Gastrocnemius medialis (tissue), 4 donors: ENCODE data around the gene SPATS2L. TPM values are rescaled to one million over a fixed set of nuclear protein-coding genes. Genes with fewer than 3 reads are reported as not detected.

Experiments
- ATAC-seq, 2 donors: fragments of 150-250 bp; one replicate each; pipeline ENCODE4 v1.9.1; 2016
- DNase-seq, 2 donors: peaks; one replicate each; pipeline ENCODE4 v3.0.0-alpha.2; 2019
- H3K27ac ChIP-seq, 4 donors: fragments of 200-600 bp; sonication (generic); 1 replicate in 1 of 4; 2 replicates in 3 of 4; pipeline ENCODE4 v1.5.1; 2016 to 2018; ENCODE audit warnings: mild to moderate bottlenecking in 2 of 4, moderate library complexity in 1 of 4
- H3K27me3 ChIP-seq, 3 donors: fragments of 200-600 bp; sonication (generic) in 2 of 3; 1 replicate in 1 of 3; 2 replicates in 2 of 3; pipeline versions ENCODE4 v1.5.1 to v1.6.0; 2016 to 2019; ENCODE audit warnings: mild to moderate bottlenecking in 1 of 3, moderate library complexity in 1 of 3
- H3K36me3 ChIP-seq, 2 donors: fragments of 200-600 bp; sonication (generic) in 1 of 2; one replicate each; pipeline ENCODE4 v1.5.1; 2017 to 2018
- H3K4me1 ChIP-seq, 2 donors: fragments of 200-600 bp; sonication (generic) in 1 of 2; one replicate each; pipeline ENCODE4 v1.5.1; 2016 to 2017; ENCODE audit warnings: mild to moderate bottlenecking in 2 of 2
- H3K4me3 ChIP-seq, 4 donors: fragments of 200-600 bp; sonication (generic) in 3 of 4; 1 replicate in 1 of 4; 2 replicates in 3 of 4; pipeline ENCODE4 v1.5.1; 2016 to 2019; ENCODE audit warnings: mild to moderate bottlenecking in 2 of 4
- H3K9me3 ChIP-seq, 3 donors: fragments of 200-600 bp; sonication (generic) in 2 of 3; 1 replicate in 1 of 3; 2 replicates in 2 of 3; pipeline ENCODE4 v1.5.1; 2016 to 2019
- CTCF ChIP-seq, 5 experiments: fragments of 450-650 bp in 3 of 5; fragments of 200-600 bp in 2 of 5; sonication (generic) in 2 of 5; IDR thresholded peaks in 4 of 5; conservative IDR thresholded peaks in 1 of 5; 1 replicate in 4 of 5; 2 replicates in 1 of 5; pipeline ENCODE4 v1.5.1; 2016 to 2019; ENCODE audit warnings: antibody characterized with exemption in 5 of 5, mild to moderate bottlenecking in 3 of 5, moderate library complexity in 3 of 5
- POLR2A ChIP-seq, 2 donors: fragments of 450-650 bp; IDR thresholded peaks; one replicate each; pipeline ENCODE4 v1.6.1; 2017; ENCODE audit warnings: antibody characterized with exemption in 2 of 2, mild to moderate bottlenecking in 2 of 2, moderate library complexity in 2 of 2
- in situ Hi-C, 4 donors: fragments of 200-750 bp; cut with MboI; loops; one replicate each; pipeline versions ENCODE4 v1.15.0 to v1.8.0; 2017; ENCODE audit warnings: low sequenced_read_pairs in 4 of 4
- intact Hi-C: fragments of 100-400 bp; cut with DNase I; formaldehyde crosslinking; loops from one replicate; pipeline ENCODE4 v1.15.1; 2023; ENCODE audit warnings: low total_unique reads
- total RNA-seq, 4 donors: library from RNA; depleted of rRNA; stranded (reverse); fragments of >200 nt; gene quantifications; one replicate each; pipeline versions ENCODE4 v1.1.0 to v1.2.3, GENCODE V29; 2016

The SPATS2L gene
- total RNA-seq, 4 donors from 2014 or later: 34.0 to 74.2 (median 52.3) TPM

DNA sequence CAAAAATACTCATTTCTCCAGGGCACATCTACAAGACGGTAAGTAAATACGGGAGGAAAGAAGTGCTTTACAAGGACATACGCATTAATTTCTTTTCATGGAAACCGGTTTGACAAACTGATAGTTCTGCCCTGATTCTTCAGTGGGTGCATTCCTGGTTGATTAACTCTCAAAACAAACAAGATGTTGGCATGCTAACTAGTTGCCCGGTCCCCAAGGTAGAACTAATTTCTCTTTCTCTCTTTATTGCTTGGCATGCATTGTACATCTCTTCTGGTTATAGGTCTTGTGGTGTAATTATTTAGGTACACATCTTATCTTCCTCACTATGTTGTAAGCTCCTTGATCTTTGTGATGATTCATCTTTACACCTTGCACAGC lies 46.9 kb upstream of the SPATS2L start:
- Histone ChIP-seq H3K4me1 (no peaks in the 10 kb centered on the region), H3K9me3 (no peaks in the 10 kb centered on the region), H3K36me3 (no peaks in the 10 kb centered on the region), H3K27ac (no peak overlapping the region), H3K27me3 (no peaks in the 10 kb centered on the region), H3K4me3 (no peak overlapping the region)
- DNase-seq (no peak), ATAC-seq (no peak)
- TF ChIP-seq CTCF (IDR thresholded peaks at IDR 0.05 in 4 of 5, conservative IDR thresholded peaks at IDR 0.05 in 1 of 5): no peak
- in situ Hi-C loops: no loop called here
- intact Hi-C loops: no loop called here

DNA sequence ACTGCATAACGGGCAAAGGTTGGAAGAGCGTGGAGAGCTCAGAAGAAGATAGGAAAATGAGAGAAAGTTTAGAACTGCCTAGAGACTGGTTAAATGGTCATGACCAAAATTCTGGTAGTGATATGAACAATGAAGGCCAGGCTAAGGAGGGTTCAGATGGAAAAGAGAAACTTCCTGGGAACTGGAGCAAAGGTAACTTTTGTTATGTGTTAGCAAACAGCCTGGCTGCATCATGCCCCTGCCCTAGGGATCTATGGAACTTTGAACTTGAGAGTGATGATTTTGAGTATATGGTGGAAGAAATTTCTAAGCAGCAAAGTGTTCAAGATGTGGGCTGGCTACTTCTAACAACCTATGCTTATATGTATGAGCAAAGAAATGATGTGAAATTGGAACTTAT lies 44.4 kb upstream of the SPATS2L start:
- no peak for ATAC-seq
- Histone ChIP-seq H3K4me3 (no peak overlapping the region), H3K4me1 (no peaks in the 10 kb centered on the region), H3K27ac (no peak overlapping the region), H3K36me3 (no peaks in the 10 kb centered on the region), H3K27me3 (no peaks in the 10 kb centered on the region), H3K9me3 (no peaks in the 10 kb centered on the region)
- in situ Hi-C loops: no loop called here
- TF ChIP-seq CTCF (IDR thresholded peaks at IDR 0.05 in 4 of 5, conservative IDR thresholded peaks at IDR 0.05 in 1 of 5) (no peak), POLR2A (IDR thresholded peaks at IDR 0.05) (no peak)
- intact Hi-C loops: no loop called here
- no peak for DNase-seq

- no peaks in the 10 kb centered on the region for H3K27me3 ChIP-seq
- intact Hi-C loops (no loop called here), in situ Hi-C loops (no loop called here)
- H3K27ac ChIP-seq: no peak overlapping the region
- no peaks in the 10 kb centered on the region for H3K4me1 ChIP-seq
- DNase-seq (no peak), ATAC-seq (no peak)
- no peak overlapping the region for H3K4me3 ChIP-seq
- H3K36me3 ChIP-seq: no peaks in the 10 kb centered on the region
- no peaks in the 10 kb centered on the region for H3K9me3 ChIP-seq
- no peak for TF ChIP-seq CTCF (IDR thresholded peaks at IDR 0.05 in 4 of 5, conservative IDR thresholded peaks at IDR 0.05 in 1 of 5)
- TF ChIP-seq POLR2A (IDR thresholded peaks at IDR 0.05): no peak
Measured at GRCh38 chr2:200263279-200263678, 43.2 kb upstream of the SPATS2L start.

GRCh38 chr2:200264631-200265030 lies 41.9 kb upstream of the SPATS2L start:
- intact Hi-C loops: no loop called here

More at GRCh38 chr2:200264631-200265030, 41.9 kb upstream of the SPATS2L start:
- in situ Hi-C loops: no loop called here
- H3K4me3 ChIP-seq: no peak overlapping the region
- no peak overlapping the region for H3K27ac ChIP-seq
- no peaks in the 10 kb centered on the region for H3K4me1 ChIP-seq
- no peaks in the 10 kb centered on the region for H3K9me3 ChIP-seq
- ATAC-seq (no peak), DNase-seq (no peak)
- H3K27me3 ChIP-seq: no peaks in the 10 kb centered on the region
- no peaks in the 10 kb centered on the region for H3K36me3 ChIP-seq
- no peak for TF ChIP-seq CTCF (IDR thresholded peaks at IDR 0.05 in 4 of 5, conservative IDR thresholded peaks at IDR 0.05 in 1 of 5)
- TF ChIP-seq POLR2A (IDR thresholded peaks at IDR 0.05): no peak
